Activated CD4-positive, alpha-beta T cell treated with anti-CD3 and anti-CD28 coated beads, Interleukin-2, Interleukin-6, amounts not matched to agents 100 ng/mL and 50 ng/mL, durations not matched to agents 16 hours and 8 hours (primary cell): Measurements from ENCODE around the gene LRP1B.
"Not testable (repeated sequence)": the region's sequence is repeated elsewhere in the genome, so short reads cannot be mapped to it uniquely, and the experiment has no call there.

Source experiments
- DNase-seq: peaks from one replicate; pipeline ENCODE4 v3.0.0-alpha.2; 2020

The LRP1B gene

GRCh38 chr2:140457483-140457882 lies 1673.3 kb downstream of the LRP1B start:
- no peak for DNase-seq

GRCh38 chr2:140455315-140455714 lies 1675.5 kb downstream of the LRP1B start:
- no peak for DNase-seq

- no peak for DNase-seq
These were observed 1676.1 kb downstream of the LRP1B start for GRCh38 chr2:140454717-140455116.

GRCh38 chr2:140451324-140451723 lies 1679.5 kb downstream of the LRP1B start:
- no peak for DNase-seq

GRCh38 chr2:140442319-140442718 lies 1688.5 kb downstream of the LRP1B start:
- DNase-seq: no peak

- no peak for DNase-seq
These were observed 1690.0 kb downstream of the LRP1B start for GRCh38 chr2:140440815-140441214.

- no peak for DNase-seq
These were observed 1693.9 kb downstream of the LRP1B start for GRCh38 chr2:140436936-140437335.

GRCh38 chr2:140427033-140427432 lies 1703.8 kb downstream of the LRP1B start:
- DNase-seq: not testable (repeated sequence)

- no peak for DNase-seq
These were observed 1706.3 kb downstream of the LRP1B start for GRCh38 chr2:140424471-140424870.

- DNase-seq: no peak
These were observed 1708.1 kb downstream of the LRP1B start for GRCh38 chr2:140422759-140423158.

- no peak for DNase-seq
These were observed 1713.3 kb downstream of the LRP1B start for GRCh38 chr2:140417504-140417903.

- DNase-seq: no peak
These were observed 1714.2 kb downstream of the LRP1B start for GRCh38 chr2:140416577-140416976.

- DNase-seq: not testable (repeated sequence)
These were observed 1715.8 kb downstream of the LRP1B start for GRCh38 chr2:140415035-140415434.

GRCh38 chr2:140410695-140411094 lies 1720.1 kb downstream of the LRP1B start:
- no peak for DNase-seq

GRCh38 chr2:140401056-140401455 lies 1729.8 kb downstream of the LRP1B start:
- no peak for DNase-seq

- no peak for DNase-seq
These were observed 1738.0 kb downstream of the LRP1B start for GRCh38 chr2:140392824-140393223.

GRCh38 chr2:140384946-140385345 lies 1745.9 kb downstream of the LRP1B start:
- DNase-seq: no peak

- no peak for DNase-seq
These were observed 1747.0 kb downstream of the LRP1B start for GRCh38 chr2:140383781-140384180.

- no peak for DNase-seq
These were observed 1754.1 kb downstream of the LRP1B start for GRCh38 chr2:140376686-140377085.

- DNase-seq: no peak
These were observed 1767.7 kb downstream of the LRP1B start for GRCh38 chr2:140363131-140363530.

GRCh38 chr2:140362361-140362760 lies 1768.5 kb downstream of the LRP1B start:
- DNase-seq: no peak

- DNase-seq: no peak
These were observed 1771.6 kb downstream of the LRP1B start for GRCh38 chr2:140359056-140359771.

GRCh38 chr2:140356697-140357096 lies 1774.1 kb downstream of the LRP1B start:
- DNase-seq: no peak

GRCh38 chr2:140355511-140356090 lies 1775.2 kb downstream of the LRP1B start:
- DNase-seq: no peak

GRCh38 chr2:140354544-140354943 lies 1776.3 kb downstream of the LRP1B start:
- DNase-seq: no peak
